UCSD-AML1 (cell line): Measurements from ENCODE around the gene MYMX.
"Not testable (repeated sequence)": the region's sequence is repeated elsewhere in the genome, so short reads cannot be mapped to it uniquely, and the experiment has no call there.

ENCODE experiments used
- DNase-seq: peaks from one replicate; lab custom pipeline; 2025; ENCODE audit not compliant: unreplicated experiment; lab: John Stamatoyannopoulos, UW

Gene MYMX

GRCh38 chr6:44216677-44217331 lies at the start of gene MYMX:
TSS of gene MYMX (plus strand) at chr6:44216926. CDS start at chr6:44217472, 546 bp downstream.
- DNase-seq: no peak

- no peak for DNase-seq
Measured at GRCh38 chr6:44167567-44167966, 49.2 kb upstream of the MYMX start.

- DNase-seq: no peak
Measured at GRCh38 chr6:44169154-44169553, 47.6 kb upstream of the MYMX start.

- DNase-seq: no peak
Measured at GRCh38 chr6:44169886-44170570, 46.7 kb upstream of the MYMX start.

- no peak for DNase-seq
Measured at GRCh38 chr6:44171899-44172546, 44.7 kb upstream of the MYMX start.

GRCh38 chr6:44172731-44173500 lies 43.8 kb upstream of the MYMX start:
- peak; percentile 80 for DNase-seq

GRCh38 chr6:44176130-44176761 lies 40.5 kb upstream of the MYMX start:
- peak; percentile 64 for DNase-seq

GRCh38 chr6:44176762-44177509 lies 39.8 kb upstream of the MYMX start:
- DNase-seq: peak; percentile 60

- no peak for DNase-seq
Measured at GRCh38 chr6:44177691-44178423, 38.9 kb upstream of the MYMX start.

- no peak for DNase-seq
Measured at GRCh38 chr6:44178424-44179071, 38.2 kb upstream of the MYMX start.

GRCh38 chr6:44179072-44179536 lies 37.6 kb upstream of the MYMX start:
- DNase-seq: no peak

- no peak for DNase-seq
Measured at GRCh38 chr6:44179648-44180047, 37.1 kb upstream of the MYMX start.

- DNase-seq: no peak
Measured at GRCh38 chr6:44180406-44180805, 36.3 kb upstream of the MYMX start.

GRCh38 chr6:44180886-44181285 lies 35.8 kb upstream of the MYMX start:
- DNase-seq: no peak

- DNase-seq: not testable (repeated sequence)
Measured at GRCh38 chr6:44181784-44182183, 34.9 kb upstream of the MYMX start.

- DNase-seq: no peak
Measured at GRCh38 chr6:44182911-44183390, 33.8 kb upstream of the MYMX start.

GRCh38 chr6:44183783-44184182 lies 32.9 kb upstream of the MYMX start:
- no peak for DNase-seq

GRCh38 chr6:44185356-44185755 lies 31.4 kb upstream of the MYMX start:
- DNase-seq: not testable (repeated sequence)
